Measurements from ENCODE around the gene IMPG1. TPM values are rescaled to one million over a fixed set of nuclear protein-coding genes. Genes with fewer than 3 reads are reported as not detected.

Gene IMPG1
- total and polyA plus RNA-seq, 2 of the 8 experiments (the other 6 are each of a cell fraction or from before 2014, with no cell fraction given): 0.02 TPM; not detected in 1

DNA sequence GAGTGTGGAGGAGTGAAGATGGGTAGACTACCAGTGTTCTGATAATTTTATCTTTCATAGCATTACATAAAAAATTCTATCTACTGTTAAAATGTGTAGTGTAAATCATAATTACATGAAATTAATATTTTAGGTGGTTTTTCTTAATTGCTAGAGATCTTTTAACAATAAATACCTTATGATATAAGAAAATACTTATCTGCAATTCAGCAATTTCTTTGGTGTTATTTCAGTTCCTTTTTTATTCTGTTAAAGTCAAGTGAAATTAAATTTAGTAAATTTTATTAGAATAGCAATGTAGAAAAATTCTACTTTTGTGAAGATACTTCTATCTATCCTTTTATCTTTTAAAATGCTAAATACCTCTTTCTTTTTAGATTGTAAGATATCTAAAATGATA, 104.3 kb downstream of the IMPG1 start:
- POLR2A ChIA-PET (ENCODE audit: partially characterized antibody): no interaction called here
- CTCF ChIA-PET (ENCODE audit: partially characterized antibody): interaction anchor here (0.6 kb wide), 1 partner anchor 375 kb away, joined by 3 read pairs; no protein-coding TSS in a partner anchor
- Histone ChIP-seq H3K4ac (replicated peaks; ENCODE audit: insufficient read length, low read depth, low read length) (no peak overlapping the region), H4K8ac (ENCODE audit: extremely low read depth, insufficient read depth, low read length) (no peak overlapping the region), H3K79me2 (ENCODE audit: control insufficient read depth in 1 of 2, insufficient read depth in 2 of 2, low read length in 2 of 2) (no peaks in the 10 kb centered on the region), H3K79me1 (ENCODE audit: low read depth, low read length) (no peaks in the 10 kb centered on the region), H3K9me3 (ENCODE audit: insufficient read depth in 2 of 2, low read depth in 1 of 2, low read length in 1 of 2) (no peaks in the 10 kb centered on the region), H4K5ac (ENCODE audit: insufficient read length, low read depth, low read length) (no peak overlapping the region), H2BK15ac (ENCODE audit: low read length) (no peak overlapping the region), H3K14ac (ENCODE audit: insufficient read length) (no peak overlapping the region), H3K36me3 (ENCODE audit: control insufficient read depth in 2 of 4, insufficient read depth in 4 of 4, low read length in 3 of 4) (no peaks in the 10 kb centered on the region), H3K9ac (replicated peaks in 1 of 4; ENCODE audit: extremely low read depth in 1 of 4, low read depth in 3 of 4, low read length in 3 of 4) (no peak overlapping the region), H3K27ac (ENCODE audit: low read depth, low read length) (no peak overlapping the region), H4K91ac (replicated peaks; ENCODE audit: insufficient read length, low read length) (no peak overlapping the region), H3K18ac (ENCODE audit: extremely low read depth, low read length) (no peak overlapping the region), H2AK5ac (ENCODE audit: low read depth, low read length) (no peak overlapping the region), H2BK20ac (ENCODE audit: low read length) (no peak overlapping the region), H3K27me3 (replicated peaks in 1 of 4; ENCODE audit: control insufficient read depth in 3 of 4, extremely low read depth in 1 of 4, insufficient read depth in 3 of 4, low read length in 3 of 4) (no peaks in the 10 kb centered on the region), H3K4me2 (ENCODE audit: insufficient read depth in 1 of 2, low read depth in 2 of 2, low read length in 2 of 2) (no peak overlapping the region), H3K23ac (ENCODE audit: insufficient read length) (no peak overlapping the region), H2BK5ac (ENCODE audit: low read depth, low read length) (no peak overlapping the region), H3K4me1 (replicated peaks in 1 of 4; ENCODE audit: control insufficient read depth in 3 of 4, insufficient read depth in 4 of 4, low read length in 3 of 4) (peaks cover 0 to 3% (median 0%) of the 10 kb centered on the region in 4 experiments; a peak in 2 of 7 replicates), H3K56ac (replicated peaks; ENCODE audit: insufficient read length, low read depth, low read length) (no peak overlapping the region), H3K23me2 (ENCODE audit: low read depth, low read length) (no peaks in the 10 kb centered on the region), H2BK12ac (ENCODE audit: low read depth, low read length) (no peak overlapping the region), H4K20me1 (replicated peaks in 1 of 2; ENCODE audit: control insufficient read depth in 1 of 2, insufficient read depth in 2 of 2, low read length in 2 of 2) (no peaks in the 10 kb centered on the region), H2BK120ac (replicated peaks; ENCODE audit: low read depth, low read length) (no peak overlapping the region), H3K4me3 (ENCODE audit: extremely low read depth in 1 of 4, insufficient read depth in 2 of 4, low read depth in 3 of 4, low read length in 4 of 4) (no peak overlapping the region), H2AFZ (ENCODE audit: low read length) (no peak overlapping the region)
- FAIRE-seq: no peak
- no peak for DNase-seq (ENCODE audit: low read depth in 1 of 2, low spot score in 2 of 2)
- no peak for TF ChIP-seq POLR2AphosphoS5 (IDR thresholded peaks at IDR 0.05; ENCODE audit: low read depth, low read length)
- no peak for TF ChIP-seq YY1 (IDR thresholded peaks at IDR 0.05; ENCODE audit: low read depth, low read length)
- TF ChIP-seq EGR1 (IDR thresholded peaks at IDR 0.05; ENCODE audit: borderline replicate concordance, low read depth, low read length): no peak
- TF ChIP-seq, protein P1, sequence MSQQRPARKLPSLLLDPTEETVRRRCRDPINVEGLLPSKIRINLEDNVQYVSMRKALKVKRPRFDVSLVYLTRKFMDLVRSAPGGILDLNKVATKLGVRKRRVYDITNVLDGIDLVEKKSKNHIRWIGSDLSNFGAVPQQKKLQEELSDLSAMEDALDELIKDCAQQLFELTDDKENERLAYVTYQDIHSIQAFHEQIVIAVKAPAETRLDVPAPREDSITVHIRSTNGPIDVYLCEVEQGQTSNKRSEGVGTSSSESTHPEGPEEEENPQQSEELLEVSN (IDR thresholded peaks at IDR 0.05): no peak
